ENCODE measurements around the gene KIDINS220. TPM values are rescaled to one million over a fixed set of nuclear protein-coding genes. Genes with fewer than 3 reads are reported as not detected.

The KIDINS220 gene
- total RNA-seq, 1 experiment from 2014 or later, result 17.5 TPM

DNA sequence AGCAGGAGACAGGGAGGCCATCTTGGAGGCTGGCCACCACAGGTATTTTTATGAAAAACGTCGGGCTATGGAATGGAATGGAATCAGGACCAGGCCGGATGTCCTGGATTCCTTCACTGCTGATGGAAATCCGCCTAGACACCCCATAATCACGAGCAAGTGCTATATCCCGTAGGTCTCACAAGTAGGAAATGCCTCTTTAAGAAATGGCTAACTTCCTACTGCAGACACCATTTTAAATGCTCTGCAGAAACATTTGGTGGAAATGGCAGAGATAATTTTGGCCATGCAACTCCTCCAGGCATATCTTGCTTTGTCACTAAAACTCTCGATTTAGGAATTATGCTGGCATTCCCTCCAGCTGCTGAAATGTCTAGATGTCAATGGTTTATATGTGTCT is 137.6 kb downstream of the KIDINS220 start:
- no peak for DNase-seq (ENCODE audit: low read depth)

DNA sequence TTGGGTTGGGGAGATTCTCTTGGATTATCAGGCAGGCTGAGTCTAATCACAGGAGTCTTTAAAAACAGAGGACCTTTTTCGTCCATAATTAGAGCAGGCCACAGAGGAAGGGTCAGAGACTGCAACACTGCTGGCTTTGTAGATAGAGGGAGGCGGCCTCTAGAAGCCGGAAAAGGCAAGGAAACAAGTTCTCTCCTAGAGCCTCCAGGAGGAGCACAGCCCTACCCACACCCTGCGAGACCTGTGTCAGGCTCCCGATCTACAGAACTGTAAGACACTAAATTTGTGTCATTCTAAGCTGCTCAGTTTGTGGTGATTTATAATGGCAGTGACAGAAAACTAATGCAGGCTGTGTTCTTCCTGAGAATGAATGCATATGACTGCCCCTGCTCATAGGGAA is 140.2 kb downstream of the KIDINS220 start:
- no peak for DNase-seq (ENCODE audit: low read depth)

DNA sequence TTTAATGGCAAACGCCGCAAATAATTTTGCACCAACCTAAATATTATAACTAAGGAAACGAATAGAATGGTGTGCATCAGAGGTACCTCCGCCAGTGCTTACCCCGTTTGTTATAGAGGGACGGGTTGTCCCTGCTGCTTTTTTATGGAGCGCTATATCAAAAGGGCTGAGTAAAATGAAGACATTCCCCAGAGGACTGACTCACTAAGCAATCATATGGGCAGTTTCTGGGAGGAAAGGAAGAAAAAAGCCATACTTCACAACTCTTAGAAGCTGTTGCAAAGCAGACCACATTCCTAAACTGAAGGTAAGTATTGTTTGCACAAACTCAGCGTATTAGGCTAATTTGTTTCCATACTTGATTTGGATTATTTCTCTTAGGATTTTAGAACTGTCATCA is 142.7 kb downstream of the KIDINS220 start:
- peak; percentile 18 for DNase-seq (ENCODE audit: low read depth)

DNA sequence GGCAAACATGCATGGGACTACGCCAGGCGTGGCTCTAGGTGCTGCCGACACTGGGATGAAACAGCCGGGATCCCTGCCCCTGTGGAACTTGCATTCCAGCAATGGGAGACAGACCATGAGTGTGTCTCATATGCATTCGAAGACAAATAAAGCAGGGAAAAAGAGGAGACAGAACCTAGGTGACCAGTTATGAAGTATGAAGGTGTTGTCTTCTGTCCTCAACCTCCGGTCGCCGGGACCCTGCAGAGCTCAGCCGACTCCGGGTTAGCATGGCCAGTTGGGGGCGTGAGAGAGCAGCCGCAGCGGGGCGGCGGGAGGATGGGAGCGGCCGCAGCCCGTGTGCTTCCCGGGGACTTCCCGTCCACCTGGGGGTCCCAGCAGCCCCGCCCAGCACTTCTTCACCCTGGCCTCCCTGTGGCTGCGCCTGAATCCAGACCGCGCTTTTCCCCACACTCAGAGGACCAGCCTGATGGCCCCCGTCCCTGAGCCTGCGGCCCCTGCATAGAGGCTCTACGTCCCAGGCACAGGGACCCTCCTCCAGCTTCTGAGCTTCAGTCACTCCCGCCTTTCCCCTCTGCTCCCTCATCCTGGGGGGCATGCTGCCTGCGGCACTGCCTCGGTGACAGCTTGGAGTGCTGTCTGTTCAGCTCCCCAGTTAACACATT is 144.1 kb downstream of the KIDINS220 start:
- peak; percentile 14 for DNase-seq (ENCODE audit: low read depth)

DNA sequence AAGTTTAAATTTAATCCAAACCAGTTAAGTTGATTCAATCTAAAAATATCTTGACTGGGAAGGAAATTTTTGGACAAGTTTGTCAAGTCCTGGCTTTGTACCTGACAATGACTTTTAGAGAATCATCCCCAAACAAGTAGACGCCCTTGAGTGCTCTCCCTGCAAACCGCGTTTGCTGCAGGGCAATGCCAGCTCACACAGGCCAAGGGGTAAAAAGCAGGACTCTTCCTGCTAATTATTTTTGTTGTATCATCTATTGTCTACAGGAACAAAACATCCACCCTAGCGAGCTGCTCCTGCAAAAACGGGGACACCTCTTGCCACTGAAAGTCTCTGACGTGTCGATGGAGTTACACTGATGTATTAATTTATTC is 144.6 kb downstream of the KIDINS220 start:
- no peak for DNase-seq (ENCODE audit: low read depth)

DNA sequence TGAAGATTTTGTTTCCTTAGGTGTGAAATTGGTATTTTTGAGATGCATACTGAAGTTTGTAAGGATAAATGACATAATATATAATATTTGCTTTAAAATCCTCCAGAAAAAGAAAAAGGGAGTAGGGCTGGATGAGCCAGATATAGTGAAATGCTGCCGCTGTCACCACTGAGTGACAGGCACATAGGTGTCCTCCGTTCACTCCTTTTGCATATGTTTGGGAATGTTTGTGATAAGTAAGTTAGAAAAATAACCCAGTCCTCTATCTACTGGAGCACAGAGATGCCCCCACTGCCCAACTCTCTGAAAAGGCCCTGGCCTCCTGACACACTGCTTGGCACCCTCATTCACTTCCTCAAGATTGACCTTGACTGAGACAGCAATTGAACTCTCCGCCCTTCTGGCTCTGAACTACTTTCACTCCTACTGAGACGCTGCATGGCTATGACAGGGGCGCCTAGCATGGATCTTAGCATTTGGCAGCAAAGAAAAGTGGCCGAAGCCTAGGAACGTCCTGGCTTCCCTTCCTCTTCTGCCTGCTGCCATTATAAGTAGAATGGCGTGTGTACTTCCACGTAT is 145.5 kb downstream of the KIDINS220 start:
- DNase-seq (ENCODE audit: low read depth), result no peak

DNA sequence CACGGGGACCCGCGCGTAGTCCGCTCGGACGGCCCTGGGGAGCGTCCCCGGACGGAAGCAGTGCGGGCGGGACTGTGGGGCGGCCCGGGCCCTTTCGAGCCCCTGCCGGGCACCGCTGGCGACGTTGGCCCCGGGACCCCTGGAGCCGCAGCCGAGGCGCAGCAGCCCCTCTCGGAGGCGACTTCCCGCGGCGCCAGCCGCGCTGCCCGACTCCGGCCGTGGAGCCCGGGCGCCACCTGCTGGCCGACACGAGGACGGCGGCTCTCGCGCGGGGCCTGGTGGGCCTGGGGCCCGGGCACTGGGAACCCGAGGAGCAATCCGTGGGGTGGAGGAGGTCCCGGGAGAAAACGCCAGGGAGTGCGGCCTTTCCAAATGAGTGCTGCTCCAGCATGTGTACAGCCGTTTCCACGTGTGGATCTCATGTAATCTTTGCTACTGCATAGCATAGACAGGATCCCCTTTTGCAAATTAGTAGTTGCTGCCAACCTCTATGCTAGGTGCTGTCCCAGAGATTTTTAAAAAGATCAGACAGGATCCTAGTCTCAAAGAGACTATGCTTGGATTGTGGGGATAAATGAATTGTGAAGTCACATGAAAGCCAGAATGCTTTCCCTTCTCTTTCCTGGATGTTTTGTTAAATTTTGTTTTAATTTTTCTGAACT is 151.6 kb downstream of the KIDINS220 start:
- DNase-seq (ENCODE audit: low read depth), result peak; percentile 30

DNA sequence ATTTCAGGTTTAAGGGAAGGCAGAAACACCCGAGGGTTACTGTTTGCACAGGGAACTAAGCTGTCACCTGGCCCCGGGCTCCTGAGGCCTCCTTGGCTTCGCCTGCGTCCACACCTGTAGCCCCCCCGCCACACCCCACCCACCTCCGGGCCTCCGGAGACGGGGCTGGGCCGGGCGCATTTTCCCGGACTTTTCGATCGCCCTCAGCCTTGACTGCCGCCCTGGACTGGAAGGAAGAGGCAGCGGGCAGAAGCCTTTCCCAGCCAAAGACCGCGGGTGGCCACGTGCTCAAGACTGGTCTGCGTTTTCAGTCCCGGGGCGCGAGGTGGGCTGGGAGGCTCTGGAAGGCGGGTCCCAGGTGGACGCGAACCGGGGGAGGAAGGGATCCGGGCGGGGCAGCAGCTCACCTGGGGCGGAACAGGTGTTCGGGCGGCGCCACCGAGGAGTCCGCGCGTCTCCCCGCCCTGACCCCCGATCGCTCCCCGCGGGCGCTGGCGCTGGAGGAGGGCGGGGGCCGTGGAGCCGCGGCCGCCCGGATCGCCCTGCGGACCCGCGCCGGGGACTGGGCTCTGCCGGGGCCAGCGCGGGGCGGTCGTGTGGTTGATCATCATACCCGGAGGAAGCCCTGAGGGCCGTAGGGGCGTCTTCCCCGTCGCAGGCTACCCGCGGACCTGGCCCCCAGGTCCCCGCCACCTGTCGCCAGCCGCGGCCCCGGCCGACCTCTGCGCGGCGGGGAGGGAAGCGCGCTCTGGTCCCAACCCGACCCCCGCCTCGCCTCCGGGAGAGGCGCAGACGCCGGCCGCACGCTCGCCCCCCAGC is 152.3 kb downstream of the KIDINS220 start:
- peak; percentile 48 for DNase-seq (ENCODE audit: low read depth)

DNA sequence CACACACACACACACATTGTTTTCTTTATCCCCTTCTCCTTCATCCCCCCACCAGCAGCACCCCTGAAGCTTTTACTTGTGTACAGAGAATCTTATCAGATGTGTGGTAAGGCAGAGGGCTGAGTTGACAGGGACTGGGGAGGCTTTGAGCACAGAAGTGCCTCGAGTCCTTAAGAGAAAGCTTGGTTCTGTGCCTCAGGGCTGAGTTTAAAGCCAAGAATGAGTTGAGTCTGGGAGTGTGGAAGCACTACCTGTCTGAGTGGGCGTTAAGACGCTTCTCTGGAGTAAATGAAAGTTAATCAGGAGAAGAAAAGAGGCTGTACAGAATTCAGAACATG is 152.9 kb downstream of the KIDINS220 start:
- peak; percentile 57 for DNase-seq (ENCODE audit: low read depth)

DNA sequence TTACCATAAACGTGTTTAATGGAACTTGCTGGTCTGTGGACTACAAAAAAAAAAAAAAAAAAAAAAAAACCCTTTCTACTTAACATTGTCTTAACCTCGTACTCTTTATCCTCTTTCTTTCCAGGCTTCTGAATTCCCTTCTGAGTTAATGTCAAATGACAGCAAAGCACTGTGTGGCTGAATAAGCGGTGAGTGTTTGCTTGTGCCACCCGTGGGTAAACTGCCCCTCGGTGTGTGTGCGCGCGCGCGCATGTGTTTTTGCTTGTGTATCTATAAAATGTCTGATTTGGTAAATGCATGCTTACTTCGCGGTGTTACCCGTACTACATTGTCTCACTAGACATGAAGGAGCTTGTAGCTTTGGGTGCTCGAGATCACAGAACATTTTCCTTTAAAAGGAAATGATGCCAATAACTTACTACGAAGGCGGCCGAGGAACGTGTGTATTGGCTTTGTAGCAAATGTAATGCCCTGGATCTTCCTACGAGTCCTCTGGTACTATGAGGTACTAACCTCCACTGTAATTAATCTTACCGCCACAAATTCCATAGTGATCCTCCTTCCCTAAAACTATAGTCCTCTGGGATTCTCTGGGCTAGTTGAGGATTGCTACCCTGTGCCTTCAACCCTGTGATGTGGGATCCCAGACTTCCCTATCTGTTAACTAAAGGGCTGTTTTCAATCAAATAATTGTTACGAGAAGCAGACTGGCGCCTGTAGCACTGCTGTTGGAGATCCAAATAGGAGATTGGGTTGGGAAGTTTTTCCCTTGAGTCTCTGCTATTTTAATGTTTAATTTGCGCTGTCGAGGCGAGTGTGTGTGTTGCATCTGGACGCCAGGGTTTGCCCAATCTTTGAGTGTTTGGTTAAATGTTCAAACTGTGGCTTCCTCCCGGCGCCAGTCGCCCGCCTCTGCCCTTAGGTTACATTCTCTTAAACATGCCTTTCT is 154.4 kb downstream of the KIDINS220 start:
- DNase-seq (ENCODE audit: low read depth), result peak; percentile 54

DNA sequence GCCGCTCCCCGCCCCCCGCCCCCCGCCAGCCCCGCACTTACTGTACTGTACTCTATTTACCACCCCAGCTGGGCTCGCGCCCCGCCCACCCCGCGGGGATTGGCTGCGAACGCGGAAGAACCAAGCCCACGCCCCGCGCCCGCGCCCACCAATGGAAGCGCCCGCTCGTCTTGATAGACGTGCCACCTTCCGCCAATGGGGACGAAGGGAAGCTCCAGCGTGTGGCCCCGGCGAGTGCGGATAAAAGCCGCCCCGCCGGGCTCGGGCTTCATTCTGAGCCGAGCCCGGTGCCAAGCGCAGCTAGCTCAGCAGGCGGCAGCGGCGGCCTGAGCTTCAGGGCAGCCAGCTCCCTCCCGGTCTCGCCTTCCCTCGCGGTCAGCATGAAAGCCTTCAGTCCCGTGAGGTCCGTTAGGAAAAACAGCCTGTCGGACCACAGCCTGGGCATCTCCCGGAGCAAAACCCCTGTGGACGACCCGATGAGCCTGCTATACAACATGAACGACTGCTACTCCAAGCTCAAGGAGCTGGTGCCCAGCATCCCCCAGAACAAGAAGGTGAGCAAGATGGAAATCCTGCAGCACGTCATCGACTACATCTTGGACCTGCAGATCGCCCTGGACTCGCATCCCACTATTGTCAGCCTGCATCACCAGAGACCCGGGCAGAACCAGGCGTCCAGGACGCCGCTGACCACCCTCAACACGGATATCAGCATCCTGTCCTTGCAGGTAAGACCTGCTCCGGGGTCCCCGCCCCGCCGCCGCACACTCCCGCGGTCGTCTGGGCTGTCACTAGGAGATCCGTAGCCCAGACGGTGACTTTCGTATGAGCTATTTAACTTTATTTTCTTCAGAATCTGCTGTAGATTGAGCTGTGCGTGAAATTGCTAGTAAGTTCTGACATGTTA is 155.4 kb downstream of the KIDINS220 start, which contains the start of gene ID2:
Gene ID2, plus strand, starts transcription at position 271 of the 907 bp plus-strand sequence. Its CDS starts 110 bp downstream, at position 381.
- peak; percentile 96 for DNase-seq (ENCODE audit: low read depth)

DNA sequence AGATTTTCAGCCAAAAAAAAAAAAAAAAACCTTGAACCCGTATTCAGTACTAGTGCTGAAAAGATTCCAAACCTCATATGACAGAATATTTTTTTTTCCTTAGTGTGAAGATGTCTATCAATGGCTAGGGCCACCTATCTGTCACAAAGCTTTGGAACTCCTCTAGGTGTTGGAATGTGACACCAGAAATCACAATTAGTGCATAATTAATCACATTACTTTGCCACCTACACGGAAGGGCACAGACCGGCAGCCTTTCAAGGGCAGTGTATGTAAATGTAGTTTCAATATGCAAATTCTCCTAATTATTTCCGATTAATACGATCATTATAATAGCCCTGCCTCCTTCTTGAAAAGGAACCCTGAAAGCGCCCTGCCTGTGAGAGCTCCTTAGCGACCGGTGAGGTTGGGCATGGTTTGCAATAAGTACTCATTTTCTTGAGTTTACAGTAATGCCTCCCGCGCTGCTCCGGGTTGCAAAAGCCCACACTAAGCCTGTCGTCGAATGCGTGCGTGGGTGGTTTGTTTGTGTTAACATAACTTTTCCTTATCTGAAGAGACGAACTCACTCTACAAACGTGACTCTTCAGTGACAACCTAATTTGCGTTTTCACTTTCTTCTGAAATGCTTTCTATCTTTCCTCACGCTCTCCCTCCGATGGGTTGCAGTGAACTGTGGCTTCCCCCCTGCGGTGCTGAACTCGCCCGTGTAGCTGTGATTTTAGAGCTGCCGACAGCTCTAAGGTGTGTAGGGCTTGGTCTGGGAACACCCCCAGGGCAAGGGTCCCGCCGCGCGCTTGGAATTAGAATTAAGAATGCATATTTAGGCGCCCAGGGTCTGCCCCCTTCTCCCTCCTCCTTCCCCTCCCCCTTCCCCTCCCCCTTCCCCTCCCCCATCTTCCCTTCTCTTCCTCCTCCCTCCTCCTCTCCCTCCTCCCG is 156.3 kb downstream of the KIDINS220 start:
- peak; percentile 78 for DNase-seq (ENCODE audit: low read depth)

DNA sequence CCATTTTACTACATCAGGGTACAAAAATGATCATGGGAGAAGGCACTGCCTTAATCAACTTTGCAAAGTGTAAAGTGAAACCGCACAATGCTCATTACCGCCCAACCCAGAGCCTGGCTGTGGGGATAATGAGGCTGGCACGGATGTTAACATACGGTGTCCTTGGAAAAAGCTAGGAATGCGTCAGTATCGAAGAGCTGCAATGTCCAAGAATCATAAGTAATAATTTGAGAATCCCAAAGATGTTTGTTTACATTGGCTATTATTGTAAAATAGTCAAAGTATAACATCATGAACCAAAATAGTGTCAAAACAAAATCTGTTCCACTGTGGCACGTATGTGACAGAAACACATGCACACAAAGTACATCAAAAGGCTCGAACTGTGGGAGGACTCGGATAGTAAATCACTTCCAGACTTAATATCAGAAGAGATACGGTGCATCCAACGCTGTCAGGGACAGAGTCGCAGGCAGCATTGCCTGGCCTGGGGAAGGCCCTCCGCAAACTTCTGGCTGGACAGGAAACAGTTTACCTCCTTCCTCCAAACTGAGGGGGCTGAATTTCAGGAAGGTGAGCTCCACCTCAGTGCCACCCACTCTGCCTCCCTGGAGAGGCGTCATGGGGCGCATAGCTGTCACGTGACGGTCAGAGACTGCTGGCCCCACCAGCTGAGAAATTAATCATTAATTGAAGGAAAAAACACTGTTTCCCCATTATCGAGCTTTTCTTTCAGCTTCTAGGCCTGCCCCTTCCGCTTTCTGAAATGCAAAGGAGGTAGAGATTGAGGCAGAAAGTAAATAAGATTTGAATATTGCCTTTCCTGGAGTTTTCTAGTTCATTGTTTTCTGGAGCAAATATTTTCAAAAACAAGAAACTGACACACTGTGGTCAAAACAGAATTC is 157.3 kb downstream of the KIDINS220 start:
- peak; percentile 55 for DNase-seq (ENCODE audit: low read depth)

DNA sequence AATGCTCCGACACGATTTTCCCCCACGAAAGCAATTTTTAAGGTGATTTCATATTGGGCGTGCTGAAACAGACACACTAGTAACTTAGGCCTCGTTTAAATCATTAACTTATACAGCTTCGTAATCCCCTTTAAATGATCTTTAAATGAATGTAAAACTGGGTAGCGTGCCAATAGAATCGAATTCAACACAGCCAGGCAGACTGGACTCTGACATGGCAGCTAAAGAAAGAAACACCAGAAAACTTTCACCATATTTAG is 157.9 kb downstream of the KIDINS220 start:
- DNase-seq (ENCODE audit: low read depth), result no peak
